A673 (cell line): ENCODE results near the gene HIP1R.

Experiments used
- EZH2 ChIP-seq: fragments of 200-600 bp; sonication (generic); IDR thresholded peaks from 2 replicates; pipeline ENCODE4 v1.6.1; 2017; ENCODE audit warnings: borderline replicate concordance, low read depth, mild to moderate bottlenecking, mixed read lengths, antibody characterized with exemption, low read length; ENCODE audit not compliant: poor library complexity, severe bottlenecking
- TF ChIP-seq, protein P1 (sequence below): fragments of 300-800, 200-600 bp; sonication (generic); conservative IDR thresholded peaks from 2 replicates; pipeline ENCODE4 v1.5.1; 2017; ENCODE audit warnings: low read depth, mild to moderate bottlenecking, antibody characterized with exemption, low read length, moderate library complexity, mixed read lengths

DNA sequence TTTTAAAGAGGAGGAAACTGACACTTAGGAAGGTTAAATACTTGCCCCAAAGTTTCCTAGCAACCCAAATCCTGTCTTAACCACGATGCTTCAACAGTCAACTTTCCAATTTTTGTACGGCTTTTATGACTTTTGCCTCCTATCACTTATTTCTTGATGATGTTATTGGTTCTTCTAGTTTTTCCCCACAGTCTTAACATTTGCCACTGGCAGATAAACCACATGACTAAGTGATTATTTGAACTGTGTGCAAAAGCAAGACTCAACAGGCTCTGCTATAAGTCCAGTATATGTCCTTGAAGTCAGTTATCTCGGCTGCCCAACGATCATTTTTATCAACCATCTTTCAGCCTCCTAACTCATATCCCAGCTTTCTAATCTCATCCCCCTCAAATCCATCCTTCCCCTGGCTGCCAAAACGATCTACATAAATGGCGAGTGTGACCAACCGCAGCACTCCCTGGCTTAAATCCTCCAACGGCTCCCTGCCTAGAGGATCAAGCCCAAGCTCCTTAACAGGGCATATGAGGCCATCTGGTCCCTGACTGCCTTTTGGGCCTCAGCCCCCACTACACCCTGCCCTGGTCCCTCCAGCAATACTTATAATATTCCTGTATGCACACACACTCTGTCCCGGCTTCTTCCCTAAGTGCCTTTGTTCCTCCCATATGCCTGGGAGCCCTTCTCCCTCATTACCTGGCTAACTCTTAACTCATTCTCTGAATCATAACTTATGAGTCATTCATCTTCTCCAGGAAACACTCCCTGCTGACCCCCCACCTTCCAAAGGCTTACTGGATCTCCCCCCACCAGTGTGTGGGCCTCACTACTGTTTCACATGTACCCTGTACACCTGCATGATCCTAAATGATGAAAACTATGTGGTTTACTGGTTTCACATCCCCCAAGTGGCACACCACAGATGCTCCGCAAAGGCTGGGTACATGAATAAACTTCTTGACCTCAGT lies 51.9 kb downstream of the HIP1R start:
- TF ChIP-seq, protein P1, sequence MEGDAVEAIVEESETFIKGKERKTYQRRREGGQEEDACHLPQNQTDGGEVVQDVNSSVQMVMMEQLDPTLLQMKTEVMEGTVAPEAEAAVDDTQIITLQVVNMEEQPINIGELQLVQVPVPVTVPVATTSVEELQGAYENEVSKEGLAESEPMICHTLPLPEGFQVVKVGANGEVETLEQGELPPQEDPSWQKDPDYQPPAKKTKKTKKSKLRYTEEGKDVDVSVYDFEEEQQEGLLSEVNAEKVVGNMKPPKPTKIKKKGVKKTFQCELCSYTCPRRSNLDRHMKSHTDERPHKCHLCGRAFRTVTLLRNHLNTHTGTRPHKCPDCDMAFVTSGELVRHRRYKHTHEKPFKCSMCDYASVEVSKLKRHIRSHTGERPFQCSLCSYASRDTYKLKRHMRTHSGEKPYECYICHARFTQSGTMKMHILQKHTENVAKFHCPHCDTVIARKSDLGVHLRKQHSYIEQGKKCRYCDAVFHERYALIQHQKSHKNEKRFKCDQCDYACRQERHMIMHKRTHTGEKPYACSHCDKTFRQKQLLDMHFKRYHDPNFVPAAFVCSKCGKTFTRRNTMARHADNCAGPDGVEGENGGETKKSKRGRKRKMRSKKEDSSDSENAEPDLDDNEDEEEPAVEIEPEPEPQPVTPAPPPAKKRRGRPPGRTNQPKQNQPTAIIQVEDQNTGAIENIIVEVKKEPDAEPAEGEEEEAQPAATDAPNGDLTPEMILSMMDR = no peak
- TF ChIP-seq EZH2 = no peak
